Right lobe of liver (tissue), 6 donors: ENCODE data around the gene VENTX. TPM values are rescaled to one million over a fixed set of nuclear protein-coding genes. Genes with fewer than 3 reads are reported as not detected.

Experiments used
- ATAC-seq, 4 donors: fragments of 200-7000 bp; cut with Tn5 transposase; one replicate each; pipeline ENCODE4 v1.9.1; 2020; ENCODE audit warnings: mild to moderate bottlenecking in 4 of 4, moderate library complexity in 4 of 4
- DNase-seq, 3 donors: peaks; one replicate each; pipeline ENCODE4 v3.0.0-alpha.2; 2020
- H3K27ac ChIP-seq, 3 donors: fragments of 200-600 bp; one replicate each; pipeline ENCODE4 v1.8.0; 2022
- H3K27me3 ChIP-seq, 2 donors: fragments of 200-600 bp; one replicate each; pipeline ENCODE4 v1.8.0; 2022
- H3K36me3 ChIP-seq, 4 donors: fragments of 200-600 bp; sonication (generic) in 1 of 4; one replicate each; pipeline versions ENCODE4 v1.5.1 to v1.8.0; 2017 to 2022; ENCODE audit warnings: control low read depth in 1 of 4
- H3K4me1 ChIP-seq, 4 donors: fragments of 200-600 bp; sonication (generic) in 1 of 4; one replicate each; pipeline versions ENCODE4 v1.5.1 to v1.8.0; 2017 to 2022; ENCODE audit warnings: control low read depth in 1 of 4
- H3K4me3 ChIP-seq, 3 donors: fragments of 200-600 bp; one replicate each; pipeline ENCODE4 v1.8.0; 2022
- H3K9me3 ChIP-seq, 4 donors: fragments of 200-600 bp; sonication (generic) in 1 of 4; one replicate each; pipeline versions ENCODE4 v1.5.1 to v1.8.0; 2017 to 2022; ENCODE audit warnings: control low read depth in 1 of 4
- POLR2A ChIP-seq: fragments of 450-650 bp; IDR thresholded peaks from one replicate; pipeline ENCODE4 v1.6.1; 2017; ENCODE audit warnings: antibody characterized with exemption, mild to moderate bottlenecking
- WGBS: methylation state at CpG from one replicate; pipeline ENCODE4 v1.1.6; 2018; ENCODE audit warnings: low coverage, low lambda C conversion rate; ENCODE audit not compliant: insufficient coverage; ENCODE audit errors: missing lambda C conversion rate; 5-methylcytosine and 5-hydroxymethylcytosine counted together
- intact Hi-C, 2 donors: fragments of 100-400 bp; cut with DNase I; formaldehyde crosslinking; loops; one replicate each; pipeline versions ENCODE4 v1.11.2 to v1.14.1; 2022
- total RNA-seq, 6 experiments: library from RNA; depleted of rRNA in 2 of 6; stranded (reverse); fragments of >200 nt in 2 of 6; fragmentation: NEBNext Ultra II Directional in 3 of 6; extraction: Animal tissue kit (Norgen Biotek cat#: 25700) in 3 of 6; gene quantifications; one replicate each; pipeline versions ENCODE4 v1.1.0 to v1.2.4, GENCODE V29; 2016 to 2023
- TF ChIP-seq, protein P1 (sequence below), 4 donors: fragments of 200-600 bp in 3 of 4; fragments of 450-650 bp in 1 of 4; IDR thresholded peaks; one replicate each; pipeline versions ENCODE4 v1.5.1 to v1.8.0; 2016 to 2022; ENCODE audit warnings: antibody characterized with exemption in 4 of 4, mild to moderate bottlenecking in 2 of 4
- donor health status: DM: no; HTN: yes; CAD: no.
- donor health status: DM: no; HTN: no; CAD: no.
- donor health status: DM: no; HTN: no; CAD: no.
- donor health status: DM: no; HTN: yes; CAD: no.
- donor health status: DM: no; HTN: yes; CAD: no.

The VENTX gene
- total RNA-seq, 6 experiments from 2014 or later = 0.09 to 0.38 (median 0.19) TPM

DNA sequence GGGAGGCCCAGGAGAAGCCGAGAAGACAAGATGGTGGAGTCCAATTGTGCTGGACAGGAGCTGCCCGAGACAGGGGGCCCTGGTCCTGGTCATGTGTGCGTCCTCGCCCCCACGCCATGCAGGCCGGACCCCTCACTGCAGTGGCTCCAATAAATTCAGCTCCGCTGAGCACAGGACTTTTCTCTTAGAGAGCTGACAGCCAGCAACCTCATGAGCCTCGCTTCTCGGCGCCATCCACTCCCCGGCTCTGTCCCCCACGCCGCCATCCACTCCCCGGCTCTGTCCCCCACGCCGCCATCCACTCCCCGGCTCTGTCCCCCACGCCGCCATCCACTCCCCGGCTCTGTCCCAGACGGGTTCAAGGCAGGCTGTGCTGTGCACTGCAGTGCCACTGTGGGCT is 10.4 kb upstream of the VENTX start:
- no peak for TF ChIP-seq POLR2A
- TF ChIP-seq, protein P1, sequence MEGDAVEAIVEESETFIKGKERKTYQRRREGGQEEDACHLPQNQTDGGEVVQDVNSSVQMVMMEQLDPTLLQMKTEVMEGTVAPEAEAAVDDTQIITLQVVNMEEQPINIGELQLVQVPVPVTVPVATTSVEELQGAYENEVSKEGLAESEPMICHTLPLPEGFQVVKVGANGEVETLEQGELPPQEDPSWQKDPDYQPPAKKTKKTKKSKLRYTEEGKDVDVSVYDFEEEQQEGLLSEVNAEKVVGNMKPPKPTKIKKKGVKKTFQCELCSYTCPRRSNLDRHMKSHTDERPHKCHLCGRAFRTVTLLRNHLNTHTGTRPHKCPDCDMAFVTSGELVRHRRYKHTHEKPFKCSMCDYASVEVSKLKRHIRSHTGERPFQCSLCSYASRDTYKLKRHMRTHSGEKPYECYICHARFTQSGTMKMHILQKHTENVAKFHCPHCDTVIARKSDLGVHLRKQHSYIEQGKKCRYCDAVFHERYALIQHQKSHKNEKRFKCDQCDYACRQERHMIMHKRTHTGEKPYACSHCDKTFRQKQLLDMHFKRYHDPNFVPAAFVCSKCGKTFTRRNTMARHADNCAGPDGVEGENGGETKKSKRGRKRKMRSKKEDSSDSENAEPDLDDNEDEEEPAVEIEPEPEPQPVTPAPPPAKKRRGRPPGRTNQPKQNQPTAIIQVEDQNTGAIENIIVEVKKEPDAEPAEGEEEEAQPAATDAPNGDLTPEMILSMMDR (IDR thresholded peaks at IDR 0.05) = no peak
- H3K4me3 ChIP-seq = no peak overlapping the region
- DNase-seq (no peak), ATAC-seq (peak in 1 of 4 donors; percentile 10)
- no peaks in the 10 kb centered on the region for H3K9me3 ChIP-seq
- no peak overlapping the region for H3K27ac ChIP-seq
- WGBS = 70% methylated on average over 9 of the region's 21 CpGs
- intact Hi-C loops = no loop called here
- H3K4me1 ChIP-seq = no peaks in the 10 kb centered on the region
- peaks cover 0 to 9% of the 10 kb centered on the region in 2 donors for H3K27me3 ChIP-seq
- no peaks in the 10 kb centered on the region for H3K36me3 ChIP-seq

DNA sequence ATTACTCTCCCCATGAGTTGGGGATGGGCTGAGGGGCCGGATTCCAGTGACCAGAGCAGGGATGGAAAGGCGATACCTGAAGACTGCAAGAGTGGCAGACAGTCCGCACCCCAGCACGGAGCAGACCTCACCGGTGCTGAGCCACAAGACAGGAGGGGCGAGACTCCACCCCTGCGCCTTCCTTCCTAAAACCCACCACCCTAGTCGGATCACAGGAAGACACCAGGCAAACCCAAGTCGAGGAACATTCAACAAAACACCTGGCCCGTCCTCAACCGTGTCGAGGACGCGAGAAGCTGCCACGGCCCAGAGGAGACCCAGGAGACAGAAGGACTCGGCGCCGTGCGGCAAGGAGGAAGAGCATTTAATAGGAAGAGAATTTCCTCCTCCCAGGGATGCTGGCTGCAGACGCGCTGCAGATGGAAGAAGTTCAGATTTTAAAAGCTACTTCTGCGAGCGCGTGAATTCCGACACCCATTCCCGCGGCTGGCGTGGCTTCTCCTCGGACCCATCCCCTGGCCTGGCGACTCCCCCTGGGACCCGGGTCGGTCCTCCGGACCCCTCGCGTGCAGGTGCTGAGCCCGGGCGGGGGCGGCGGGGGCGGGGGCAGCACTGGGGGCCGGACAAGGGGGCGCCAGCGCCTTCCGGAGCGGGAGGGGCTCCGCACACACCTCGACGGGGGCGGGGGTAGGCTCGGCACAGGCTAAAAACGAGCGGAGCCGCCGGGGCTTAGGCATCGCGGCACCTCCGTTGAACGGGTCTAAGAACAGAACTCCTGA is 8.2 kb upstream of the VENTX start:
- Histone ChIP-seq H3K27me3 (peaks cover 0 to 9% of the 10 kb centered on the region in 2 donors), H3K4me1 (no peaks in the 10 kb centered on the region), H3K27ac (no peak overlapping the region), H3K36me3 (no peaks in the 10 kb centered on the region), H3K9me3 (no peaks in the 10 kb centered on the region), H3K4me3 (no peak overlapping the region)
- no peak for ATAC-seq
- DNase-seq = no peak
- 13% methylated on average over 8 of the region's 58 CpGs for WGBS
- TF ChIP-seq POLR2A = no peak
- TF ChIP-seq, protein P1 (IDR thresholded peaks at IDR 0.05) = no peak
- intact Hi-C loops = no loop called here

- peaks cover 0 to 9% of the 10 kb centered on the region in 2 donors for H3K27me3 ChIP-seq
- TF ChIP-seq POLR2A = no peak
- TF ChIP-seq, protein P1 (IDR thresholded peaks at IDR 0.05) = no peak
- intact Hi-C loops = no loop called here
Measured at GRCh38 chr10:133230044-133230361, 7.7 kb upstream of the VENTX start, which contains the start of gene UTF1. Gene UTF1, plus strand, starts transcription at chr10:133230217. Its CDS starts 72 bp downstream, at chr10:133230289.

DNA sequence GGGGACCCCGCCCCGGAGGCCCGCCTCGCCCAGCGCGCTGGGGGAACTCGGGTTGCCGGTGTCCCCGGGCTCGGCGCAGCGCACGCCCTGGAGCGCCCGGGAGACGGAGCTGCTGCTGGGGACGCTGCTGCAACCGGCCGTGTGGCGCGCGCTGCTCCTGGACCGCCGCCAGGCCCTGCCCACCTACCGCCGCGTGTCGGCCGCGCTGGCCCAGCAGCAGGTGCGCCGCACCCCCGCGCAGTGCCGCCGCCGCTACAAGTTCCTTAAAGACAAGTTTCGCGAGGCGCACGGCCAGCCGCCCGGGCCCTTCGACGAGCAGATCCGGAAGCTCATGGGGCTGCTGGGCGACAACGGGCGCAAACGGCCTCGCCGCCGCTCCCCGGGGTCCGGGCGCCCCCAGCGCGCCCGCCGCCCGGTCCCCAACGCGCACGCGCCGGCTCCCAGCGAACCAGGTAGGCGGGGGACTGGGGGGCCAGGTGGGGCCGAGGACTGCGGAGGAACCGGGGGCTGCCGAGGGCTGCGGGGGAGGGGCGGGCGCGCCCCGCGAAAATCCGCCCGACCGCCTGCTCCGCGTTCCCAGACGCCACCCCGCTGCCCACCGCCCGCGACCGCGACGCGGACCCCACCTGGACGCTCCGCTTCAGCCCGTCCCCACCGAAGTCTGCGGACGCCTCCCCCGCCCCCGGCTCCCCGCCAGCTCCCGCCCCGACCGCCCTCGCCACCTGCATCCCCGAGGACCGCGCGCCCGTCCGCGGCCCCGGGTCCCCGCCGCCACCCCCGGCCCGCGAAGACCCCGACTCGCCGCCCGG is 7.1 kb upstream of the VENTX start:
- Histone ChIP-seq H3K27me3 (peaks cover 0 to 9% of the 10 kb centered on the region in 2 donors), H3K36me3 (no peaks in the 10 kb centered on the region), H3K9me3 (no peaks in the 10 kb centered on the region), H3K4me3 (no peak overlapping the region), H3K4me1 (no peaks in the 10 kb centered on the region), H3K27ac (no peak overlapping the region)
- no peak for DNase-seq
- no peak for TF ChIP-seq POLR2A
- TF ChIP-seq, protein P1 (IDR thresholded peaks at IDR 0.05) = no peak
- no peak for ATAC-seq
- WGBS = 10% methylated on average over 6 of the region's 122 CpGs
- intact Hi-C loops = no loop called here

More at GRCh38 chr10:133230044-133230361, 7.7 kb upstream of the VENTX start, which contains the start of gene UTF1:
- Histone ChIP-seq H3K27ac (no peak within 1 kb of the TSS), H3K9me3 (no peaks in the 10 kb centered on the region), H3K4me3 (no peak within 1 kb of the TSS), H3K36me3 (no peaks in the 10 kb centered on the region), H3K4me1 (no peaks in the 10 kb centered on the region)
- ATAC-seq (no peak), DNase-seq (no peak)
- 0% methylated on average over 1 of the region's 49 CpGs for WGBS
